ENCODE data around the gene TCTN2.

TCTN2 gene

GRCh38 chr12:123683964-123684363 is 13.1 kb downstream of the TCTN2 start:
- DNase-seq (ENCODE audit: low read depth in 1 of 2, low spot score in 1 of 2): no peak

DNA sequence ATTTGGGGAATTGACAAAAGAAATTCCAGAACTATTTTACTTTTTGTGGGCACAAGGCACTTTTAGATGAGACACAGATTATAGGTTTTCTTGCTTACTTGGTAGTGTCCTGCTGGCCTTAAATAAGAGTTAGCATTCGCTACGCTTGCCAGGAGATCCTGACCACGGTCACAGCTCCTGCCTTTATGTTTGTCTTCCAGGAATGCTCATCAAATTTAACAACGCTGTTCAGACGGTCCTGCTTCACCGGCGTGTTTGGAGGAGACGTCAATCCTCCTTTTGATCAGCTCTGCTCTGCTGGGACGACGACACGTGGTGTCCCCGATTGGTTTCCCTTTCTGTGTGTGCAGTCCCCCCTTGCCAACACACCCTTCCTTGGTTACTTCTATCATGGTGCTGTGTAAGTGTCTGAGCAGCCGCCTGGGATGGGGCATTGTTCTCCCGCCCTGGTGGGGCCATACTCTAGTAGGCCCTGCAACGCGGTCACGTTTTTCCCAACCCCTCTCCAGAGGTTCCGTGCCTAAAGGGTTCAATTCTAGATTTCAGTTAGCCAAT is 15.8 kb downstream of the TCTN2 start:
- DNase-seq (ENCODE audit: low read depth in 1 of 2, low spot score in 1 of 2): no peak

- no peak for DNase-seq (ENCODE audit: low read depth in 1 of 2, low spot score in 1 of 2)
These were observed 19.4 kb downstream of the TCTN2 start for GRCh38 chr12:123690191-123690840.

DNA sequence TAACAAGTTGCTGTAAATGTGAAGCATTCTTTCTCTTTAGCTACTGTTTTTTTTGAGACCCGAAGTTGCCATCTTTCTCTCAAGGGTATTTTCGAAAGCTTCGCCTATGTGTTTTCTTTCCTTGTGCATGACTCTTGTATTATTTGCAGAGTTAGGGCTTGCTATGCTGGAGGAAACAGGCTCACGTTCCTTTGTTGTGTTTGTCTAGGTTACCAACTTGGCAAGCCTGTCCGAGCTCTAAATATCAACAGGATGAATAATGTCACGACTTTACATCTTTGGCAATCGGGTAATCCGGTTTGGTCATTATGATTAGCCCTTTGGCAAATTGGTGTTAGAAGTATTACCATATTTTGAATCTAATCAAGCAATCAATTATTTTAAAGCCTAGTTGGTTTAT is 25.3 kb downstream of the TCTN2 start:
- no peak for DNase-seq (ENCODE audit: low read depth in 1 of 2, low spot score in 1 of 2)

DNA sequence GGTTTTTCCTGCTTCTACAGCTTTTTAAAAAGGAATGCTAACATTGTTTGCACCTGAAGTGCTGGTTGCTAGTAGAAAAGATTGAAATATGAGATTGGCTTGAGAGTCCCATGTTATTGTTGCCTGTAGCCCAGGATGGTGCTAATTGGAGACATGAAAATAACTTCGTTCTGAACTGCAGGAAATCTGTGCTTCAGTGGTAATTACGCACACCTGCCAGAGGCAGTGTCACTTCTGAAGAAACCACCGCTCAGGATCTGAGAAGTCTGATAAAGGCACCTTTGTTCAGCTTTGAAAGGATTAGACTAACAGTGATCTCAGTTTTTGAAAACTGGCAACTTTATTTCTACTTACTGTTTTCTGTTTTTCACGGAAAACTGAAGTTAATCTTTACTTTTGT is 25.7 kb downstream of the TCTN2 start:
- DNase-seq (ENCODE audit: low read depth in 1 of 2, low spot score in 1 of 2): no peak

DNA sequence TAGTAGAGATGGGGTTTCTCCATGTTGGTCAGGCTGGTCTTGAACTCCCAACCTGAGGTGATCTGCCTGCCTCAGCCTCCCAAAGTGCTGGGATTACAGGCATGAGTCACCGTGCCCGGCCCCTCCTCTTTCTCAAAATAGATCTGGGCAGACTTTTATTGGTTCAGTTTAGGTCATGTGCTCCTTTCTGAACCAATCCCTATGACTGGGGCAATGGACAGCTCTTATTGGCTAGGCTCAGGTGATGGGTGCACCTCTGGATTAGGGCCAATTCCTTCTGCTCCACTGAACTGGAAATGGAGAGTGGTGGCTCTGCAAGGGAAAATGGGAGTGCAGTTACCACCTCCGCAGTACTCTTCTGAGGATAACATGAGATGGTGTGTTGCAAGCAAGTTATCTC is 35.0 kb downstream of the TCTN2 start:
- DNase-seq (ENCODE audit: low read depth in 1 of 2, low spot score in 1 of 2): no peak

- no peak for DNase-seq (ENCODE audit: low read depth in 1 of 2, low spot score in 1 of 2)
These were observed 36.6 kb downstream of the TCTN2 start for GRCh38 chr12:123707466-123707865.

- no peak for DNase-seq (ENCODE audit: low read depth in 1 of 2, low spot score in 1 of 2)
These were observed 41.9 kb downstream of the TCTN2 start for GRCh38 chr12:123712780-123713319.

GRCh38 chr12:123713398-123713797 is 42.5 kb downstream of the TCTN2 start:
- DNase-seq (ENCODE audit: low read depth in 1 of 2, low spot score in 1 of 2): no peak

- no peak for DNase-seq (ENCODE audit: low read depth in 1 of 2, low spot score in 1 of 2)
These were observed 43.1 kb downstream of the TCTN2 start for GRCh38 chr12:123713823-123714585.

DNA sequence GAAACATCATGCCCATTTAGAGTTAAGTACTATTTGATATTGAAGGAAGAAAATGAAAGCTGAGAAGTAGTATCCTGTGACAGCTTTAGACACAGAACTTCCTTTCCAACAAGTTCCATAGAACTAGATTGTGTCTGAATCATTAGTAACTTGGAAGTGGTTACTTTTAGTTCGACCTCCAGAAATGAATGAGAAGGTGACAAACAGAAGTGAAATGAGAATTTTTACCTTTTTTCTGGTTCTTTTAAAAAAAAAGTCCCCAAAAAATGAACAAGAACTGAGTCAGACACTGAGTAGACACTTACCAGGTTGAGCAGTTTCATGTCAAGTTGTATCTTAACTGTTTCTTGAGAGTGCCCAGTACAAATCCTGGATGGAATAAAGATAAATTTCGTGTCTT is 44.3 kb downstream of the TCTN2 start:
- no peak for DNase-seq (ENCODE audit: low read depth in 1 of 2, low spot score in 1 of 2)

DNA sequence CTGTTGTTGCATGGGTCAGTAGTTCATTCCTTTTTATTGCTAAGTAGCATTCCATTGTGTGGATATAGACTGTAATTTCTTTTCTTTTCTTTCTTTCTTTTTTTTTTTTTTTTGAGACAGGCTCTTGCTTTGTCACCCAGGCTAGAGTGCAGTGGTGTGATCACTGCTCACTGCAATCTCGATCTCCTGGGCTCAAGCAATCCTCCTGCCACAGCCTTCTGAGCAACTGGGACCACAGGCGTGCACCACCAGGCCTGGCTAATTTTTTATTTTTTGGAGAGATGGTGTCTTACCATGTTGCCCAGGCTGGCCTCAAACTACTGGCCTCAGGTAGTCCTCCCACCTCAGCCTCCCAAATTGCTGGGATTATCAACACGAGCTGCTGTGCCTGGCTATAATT is 46.4 kb downstream of the TCTN2 start:
- no peak for DNase-seq (ENCODE audit: low read depth in 1 of 2, low spot score in 1 of 2)

- DNase-seq (ENCODE audit: low read depth in 1 of 2, low spot score in 1 of 2): no peak
These were observed 49.4 kb downstream of the TCTN2 start for GRCh38 chr12:123720141-123720814.

DNA sequence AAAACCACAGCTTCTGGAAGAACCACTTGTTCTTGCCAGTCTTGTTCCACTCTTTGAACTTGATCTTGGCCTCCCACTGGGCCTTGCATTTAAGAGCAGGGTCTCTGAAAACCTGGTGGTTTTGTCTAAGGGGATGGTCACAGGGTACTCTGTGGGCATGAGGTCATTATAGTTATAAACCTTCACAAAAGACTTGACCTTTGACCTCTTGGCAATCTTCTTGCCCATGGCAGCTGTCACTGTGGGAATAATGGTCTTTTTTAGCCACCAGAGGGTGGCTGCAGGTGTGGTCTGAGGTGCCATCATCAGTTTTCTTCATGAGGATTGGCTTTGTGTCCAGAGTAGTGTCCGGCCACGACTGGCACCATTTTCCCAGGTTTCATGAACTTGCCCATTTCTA is 50.3 kb downstream of the TCTN2 start:
- DNase-seq (ENCODE audit: low read depth in 1 of 2, low spot score in 1 of 2): no peak

DNA sequence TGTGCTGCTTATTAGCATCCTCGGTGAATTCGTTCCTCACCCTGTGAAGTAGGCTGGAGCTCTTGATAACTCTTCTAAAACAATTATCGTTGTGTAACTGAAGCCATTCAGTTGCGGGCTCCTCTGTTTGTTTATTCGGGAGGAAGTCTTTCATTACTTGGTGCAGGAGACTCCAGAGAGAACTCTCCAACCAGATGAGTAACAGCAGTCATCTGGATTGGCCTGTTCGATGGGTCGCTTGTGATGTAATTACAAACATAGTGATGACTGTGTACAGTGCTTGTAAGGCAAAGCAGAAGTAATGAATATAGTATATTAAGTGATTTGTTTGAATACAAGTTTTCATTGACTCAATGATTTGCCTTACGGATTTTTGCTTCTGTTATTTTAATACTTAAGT is 52.1 kb downstream of the TCTN2 start:
- DNase-seq (ENCODE audit: low read depth in 1 of 2, low spot score in 1 of 2): no peak

DNA sequence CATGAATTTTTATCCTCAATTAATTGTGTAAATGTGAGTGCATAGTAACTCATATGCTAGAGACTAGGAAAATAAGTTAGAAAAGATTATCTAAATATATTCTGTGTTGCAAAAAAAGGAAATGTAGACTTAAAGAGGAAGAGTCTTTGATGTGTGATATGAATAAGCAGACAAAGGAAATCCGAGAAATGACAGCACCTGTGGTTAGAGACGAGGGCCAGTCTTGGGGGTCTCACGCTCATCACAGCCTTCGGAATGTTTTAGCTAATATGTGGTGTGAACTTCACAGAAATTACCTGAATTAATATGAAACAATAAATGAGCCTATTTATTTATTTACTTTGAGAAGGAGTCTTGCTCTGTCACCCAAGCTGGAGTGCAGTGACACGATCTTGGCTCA is 52.9 kb downstream of the TCTN2 start:
- DNase-seq (ENCODE audit: low read depth in 1 of 2, low spot score in 1 of 2): no peak

- no peak for DNase-seq (ENCODE audit: low read depth in 1 of 2, low spot score in 1 of 2)
These were observed 55.3 kb downstream of the TCTN2 start for GRCh38 chr12:123726244-123726643.

- no peak for DNase-seq (ENCODE audit: low read depth in 1 of 2, low spot score in 1 of 2)
These were observed 56.0 kb downstream of the TCTN2 start for GRCh38 chr12:123726962-123727361.

- DNase-seq (ENCODE audit: low read depth in 1 of 2, low spot score in 1 of 2): no peak
These were observed 57.0 kb downstream of the TCTN2 start for GRCh38 chr12:123727878-123728277.

- DNase-seq (ENCODE audit: low read depth in 1 of 2, low spot score in 1 of 2): no peak
These were observed 60.7 kb downstream of the TCTN2 start for GRCh38 chr12:123731596-123731995.

GRCh38 chr12:123732251-123732650 is 61.3 kb downstream of the TCTN2 start:
- DNase-seq (ENCODE audit: low read depth in 1 of 2, low spot score in 1 of 2): no peak

DNA sequence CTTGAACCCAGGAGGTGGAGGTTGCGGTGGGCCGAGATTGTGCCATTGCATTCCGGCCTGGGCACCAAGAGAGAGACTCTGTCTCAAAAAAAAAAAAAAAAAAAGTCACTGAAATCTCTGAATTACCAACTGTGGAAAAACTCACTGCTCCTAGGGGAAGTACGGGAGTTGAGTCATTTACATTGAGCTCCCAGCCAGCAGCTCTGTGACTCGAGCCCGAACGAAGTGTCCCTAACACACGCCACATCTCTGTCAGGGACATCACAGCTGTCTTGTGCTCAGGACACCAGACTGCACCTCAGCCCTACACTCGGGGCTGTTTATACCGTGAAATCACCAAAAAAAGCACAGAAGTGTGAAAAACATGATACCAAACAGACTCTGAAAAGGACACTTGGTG is 62.3 kb downstream of the TCTN2 start:
- DNase-seq (ENCODE audit: low read depth in 1 of 2, low spot score in 1 of 2): no peak
